ENCODE results near the gene TSPAN11.
"Not testable (repeated sequence)": the region's sequence is repeated elsewhere in the genome, so short reads cannot be mapped to it uniquely, and the experiment has no call there.

The TSPAN11 gene

DNA sequence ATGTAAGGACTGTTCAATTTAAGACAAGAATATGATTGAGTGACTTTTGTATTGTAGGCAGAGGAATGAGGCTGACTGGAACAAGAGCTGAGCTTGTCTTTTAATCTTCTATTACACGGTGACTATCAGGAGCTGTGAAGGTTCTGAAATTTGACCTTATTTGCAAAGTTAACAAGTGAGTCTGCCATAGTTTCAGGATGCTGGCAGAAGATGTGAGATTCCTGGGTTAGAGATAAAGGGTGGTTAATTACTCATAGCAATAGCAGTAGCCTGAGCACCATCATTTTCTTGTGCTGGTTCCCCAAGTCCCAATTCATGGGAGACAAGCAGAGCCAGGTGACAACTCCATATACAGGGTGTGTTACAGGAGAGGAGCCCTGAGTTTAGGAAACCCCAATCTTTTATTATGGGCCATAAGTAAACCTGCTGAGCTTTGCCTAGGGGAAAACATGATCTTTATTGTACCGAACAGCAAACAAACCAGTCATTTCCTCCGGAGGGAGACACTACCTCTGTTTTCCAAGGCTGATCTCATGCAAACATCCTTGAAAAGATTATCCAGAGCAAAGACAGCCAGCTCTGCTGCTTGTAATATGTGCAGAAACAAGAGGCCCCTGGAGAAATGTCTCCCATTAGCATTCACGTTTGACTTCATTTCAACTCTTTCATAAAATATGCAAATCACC is 95.4 kb downstream of the TSPAN11 start:
- no peak for DNase-seq

DNA sequence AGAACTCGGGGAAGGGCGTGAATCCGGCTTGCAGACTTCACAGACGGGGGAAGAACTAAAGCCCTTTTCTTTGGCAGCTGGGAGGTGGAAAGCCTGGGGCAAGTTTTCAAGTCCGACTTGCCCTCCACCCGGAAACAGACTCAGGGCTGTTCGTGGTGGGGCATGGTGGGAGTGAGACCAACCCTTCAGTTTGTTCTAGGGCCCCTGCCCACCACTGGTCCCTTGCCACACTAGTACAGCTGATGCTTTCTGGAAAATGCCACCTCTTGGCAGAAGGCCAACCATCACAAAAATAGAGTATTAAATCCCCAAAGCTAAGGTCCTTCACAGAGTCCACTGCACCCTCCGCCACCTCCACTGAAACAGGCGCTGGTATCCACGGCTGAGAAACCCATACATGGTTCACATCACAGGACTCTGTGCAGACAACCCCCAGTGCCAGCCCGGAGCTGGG is 96.8 kb downstream of the TSPAN11 start:
- no peak for DNase-seq

- DNase-seq: no peak
Observed at GRCh38 chr12:31026202-31026601, 99.7 kb downstream of the TSPAN11 start.

DNA sequence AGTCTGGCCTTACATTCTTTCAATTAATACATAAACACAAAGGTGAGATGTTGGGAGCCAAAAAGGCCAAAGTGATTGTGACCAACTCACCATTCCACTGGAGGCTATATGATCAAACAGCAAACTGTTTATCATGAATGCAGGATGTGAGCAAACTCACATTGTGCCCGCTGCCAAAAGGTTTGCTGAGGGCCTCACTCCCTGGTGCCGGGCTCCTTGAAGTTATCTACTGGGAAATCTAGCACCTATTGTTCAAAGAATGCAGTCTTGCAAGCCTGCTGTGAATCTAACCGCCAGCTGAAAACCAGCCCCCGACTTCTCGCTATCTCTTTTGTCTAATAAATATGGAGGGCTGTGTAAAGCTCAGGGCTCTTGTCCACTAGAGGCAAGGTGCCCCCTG is 100.5 kb downstream of the TSPAN11 start:
- DNase-seq: not testable (repeated sequence)

DNA sequence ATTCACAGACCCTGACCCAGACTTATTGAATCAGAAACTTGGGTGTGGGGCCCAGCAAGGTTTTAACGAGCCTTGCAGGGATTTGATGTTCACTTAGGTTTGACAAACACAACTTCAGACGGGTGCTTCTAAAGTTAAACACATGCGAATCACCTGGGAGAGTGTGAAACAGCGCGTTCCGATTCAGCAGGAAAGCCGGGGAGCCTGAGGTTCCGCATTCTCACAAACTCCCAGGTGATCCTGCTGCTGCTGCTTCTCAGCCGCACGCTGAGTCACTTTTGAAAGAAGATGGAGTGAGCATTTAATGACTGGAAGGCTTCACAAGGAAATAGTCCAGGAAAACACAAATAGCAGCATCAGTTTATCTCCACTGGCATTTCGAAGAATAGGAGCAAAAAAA is 102.9 kb downstream of the TSPAN11 start:
- no peak for DNase-seq

GRCh38 chr12:31029916-31030562 is 103.5 kb downstream of the TSPAN11 start:
- DNase-seq: no peak

DNA sequence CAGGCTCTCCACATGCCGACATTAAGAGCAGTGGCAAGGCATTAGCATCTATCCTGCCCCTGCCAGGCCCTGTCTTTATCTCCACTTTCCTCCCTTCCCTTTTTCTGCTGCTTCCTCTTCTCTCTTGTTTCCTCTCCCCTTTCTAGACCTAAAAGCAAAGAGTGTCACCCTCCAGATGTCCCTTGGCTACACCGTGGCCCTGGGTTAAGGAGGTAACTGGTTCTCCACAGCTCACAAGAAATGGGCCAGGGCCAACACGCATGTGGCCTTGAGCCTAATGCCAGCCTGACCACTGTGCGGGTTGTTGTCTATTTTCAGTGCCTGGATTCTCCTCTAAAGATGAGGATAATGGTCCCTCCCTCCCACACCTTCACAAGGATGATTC is 105.4 kb downstream of the TSPAN11 start:
- DNase-seq: no peak

- DNase-seq: no peak
Observed at GRCh38 chr12:31033146-31033545, 106.6 kb downstream of the TSPAN11 start.

DNA sequence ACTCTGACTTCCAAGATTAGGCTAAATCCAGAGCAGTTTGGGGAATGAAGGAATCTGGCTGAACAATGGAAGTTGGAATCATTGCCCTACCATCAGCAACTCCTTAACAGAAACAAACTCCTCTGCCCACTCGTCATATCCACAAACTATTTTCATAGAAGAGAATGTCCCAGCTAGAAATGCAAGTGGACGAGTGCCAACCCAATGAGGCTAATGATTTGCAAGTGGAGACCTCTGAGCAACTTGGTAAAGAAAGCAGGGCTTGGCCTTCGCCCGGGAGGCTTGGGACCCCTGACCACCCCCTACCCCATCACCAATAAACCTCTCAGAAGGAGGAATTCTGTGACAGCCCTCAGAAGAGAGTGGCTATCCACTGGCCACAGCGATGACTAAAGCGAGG is 107.1 kb downstream of the TSPAN11 start:
- no peak for DNase-seq

DNA sequence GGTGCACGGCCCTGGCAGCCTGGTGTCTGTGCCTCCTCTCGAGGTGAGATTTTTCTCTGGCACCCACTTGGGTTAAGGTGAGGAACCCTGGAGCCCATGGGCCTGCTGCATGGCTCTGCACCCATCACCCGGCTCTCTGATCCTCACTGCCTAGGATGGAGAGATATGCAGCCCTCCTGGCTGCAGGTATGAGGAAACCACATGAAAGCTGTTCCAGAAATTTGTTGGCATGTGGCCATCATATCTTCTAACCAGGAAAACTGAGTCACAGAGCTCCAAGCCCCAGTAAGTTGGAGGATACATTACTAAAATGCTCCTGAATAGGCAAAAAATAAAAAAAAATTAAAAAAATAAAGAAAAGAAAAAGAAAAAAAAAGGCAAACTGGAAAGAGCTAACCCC is 107.8 kb downstream of the TSPAN11 start:
- no peak for DNase-seq

DNA sequence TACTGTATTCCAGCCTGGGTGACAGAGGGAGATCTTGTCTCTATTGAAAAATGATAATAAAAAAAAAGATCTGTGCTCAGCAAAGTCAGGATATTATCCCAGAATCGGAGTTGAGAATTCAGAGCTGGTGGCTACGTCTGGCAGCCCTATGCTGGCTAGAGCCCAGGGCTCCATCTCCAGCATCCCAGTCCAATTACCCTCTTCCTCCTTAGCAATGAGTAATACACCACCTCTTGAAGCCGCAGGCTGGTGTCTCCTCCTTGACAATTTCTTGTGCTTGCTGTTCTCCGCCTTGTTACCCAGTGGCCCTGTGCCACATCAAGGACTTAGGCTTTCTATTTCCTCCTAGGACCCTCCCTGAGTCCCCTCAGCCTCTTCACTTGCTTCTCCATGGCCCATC is 108.7 kb downstream of the TSPAN11 start:
- no peak for DNase-seq

GRCh38 chr12:31035967-31036665 is 109.6 kb downstream of the TSPAN11 start:
- no peak for DNase-seq

DNA sequence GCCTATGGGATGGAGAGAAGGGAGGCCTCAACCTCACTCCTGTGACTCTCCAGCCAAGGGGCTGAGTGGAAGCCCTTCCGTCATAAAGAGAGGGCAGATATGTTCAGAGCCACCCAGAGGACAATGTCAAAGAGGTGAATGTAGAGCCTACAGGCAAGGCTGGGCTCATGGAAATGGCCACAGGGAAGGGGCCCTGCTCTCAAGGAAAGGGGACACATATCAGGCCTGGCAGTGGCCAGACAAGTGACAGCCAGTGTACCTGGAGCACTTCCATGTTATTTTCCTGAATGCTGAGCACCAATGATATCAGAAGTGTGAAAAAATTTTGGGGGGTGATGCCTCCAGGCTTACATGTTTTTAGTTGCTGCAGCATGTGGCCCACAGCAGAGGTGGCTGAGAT is 110.5 kb downstream of the TSPAN11 start:
- no peak for DNase-seq

- DNase-seq: no peak
Observed at GRCh38 chr12:31037931-31038330, 111.4 kb downstream of the TSPAN11 start.

DNA sequence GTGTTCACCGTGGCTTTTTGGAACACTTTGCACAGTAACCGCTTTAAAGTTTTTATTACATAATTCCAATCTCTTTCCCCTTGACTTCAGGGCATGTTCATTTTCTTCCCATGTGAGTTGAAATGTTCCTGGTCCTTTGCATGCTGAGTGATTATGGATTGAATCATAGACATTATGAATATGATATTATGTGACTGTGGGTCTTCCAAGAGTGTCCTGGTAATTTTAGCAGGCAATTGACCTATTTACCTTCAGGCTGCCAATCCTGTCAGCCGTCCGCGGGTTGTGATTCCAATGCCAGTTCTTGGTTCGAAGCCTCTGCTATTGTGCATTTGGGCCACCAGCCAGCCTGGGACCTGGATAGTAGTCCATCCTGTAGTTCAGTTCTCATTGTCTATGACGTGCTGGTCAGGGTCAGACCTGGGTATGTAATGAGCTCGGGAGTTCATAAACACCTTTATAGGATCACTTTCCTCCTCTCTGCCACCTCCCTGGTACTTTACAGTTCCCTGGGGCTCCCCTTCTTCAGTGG is 114.6 kb downstream of the TSPAN11 start:
- no peak for DNase-seq
